SK-N-SH treated with all-trans-retinoic acid at 6 μM for 48 hours (cell line): ENCODE results near the gene ENOSF1.

Experiments used
- TCF4 ChIP-seq: fragments of 250-450 bp; sonication (Bioruptor Pico); IDR thresholded peaks from 2 replicates; pipeline ENCODE4 v1.8.0; 2021; ENCODE audit warnings: mild to moderate bottlenecking, moderate library complexity, borderline replicate concordance
- TOX ChIP-seq: fragments of 250-450 bp; sonication (Bioruptor Pico); IDR thresholded peaks from 2 replicates; pipeline ENCODE4 v1.8.0; 2021; ENCODE audit warnings: mild to moderate bottlenecking, moderate library complexity, borderline replicate concordance
- ZFP30 ChIP-seq: fragments of 450-650 bp; formaldehyde crosslinking; IDR thresholded peaks from 2 replicates; pipeline ENCODE4 v1.5.0; 2022; ENCODE audit warnings: mild to moderate bottlenecking, moderate library complexity

GRCh38 chr18:685438-685837 is 27.0 kb downstream of the ENOSF1 start:
- TF ChIP-seq TCF4 (CRISPR knock-in tag) (no peak), ZFP30 (CRISPR knock-in tag) (no peak), TOX (CRISPR knock-in tag) (no peak)
